NCI-H446 (cell line): ENCODE data around the gene KCNH5.
"Not testable (repeated sequence)": the region's sequence is repeated elsewhere in the genome, so short reads cannot be mapped to it uniquely, and the experiment has no call there.

ENCODE experiments used
- DNase-seq, 2 experiments: peaks; one replicate each; lab custom pipeline; 2025; lab: John Stamatoyannopoulos, UW

Gene KCNH5

DNA sequence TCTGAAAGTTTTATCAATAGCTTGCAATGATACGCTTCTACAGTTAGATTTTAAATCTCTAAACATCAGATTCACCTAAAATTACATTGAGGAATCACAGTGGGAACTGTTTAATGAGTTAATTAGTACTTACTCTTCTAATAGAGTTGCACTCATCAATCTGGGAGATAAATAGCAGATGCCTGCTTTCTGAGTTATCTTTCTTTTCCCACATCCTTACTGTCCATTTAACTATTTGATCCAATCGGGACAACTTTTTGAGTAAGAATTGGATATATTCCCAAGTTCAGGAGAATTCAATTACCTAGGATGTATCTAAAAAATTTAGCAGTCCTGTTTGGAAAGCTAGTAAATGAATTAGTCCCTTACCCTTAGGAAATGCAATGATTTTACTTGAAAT lies 162.3 kb downstream of the KCNH5 start:
- DNase-seq: no peak

DNA sequence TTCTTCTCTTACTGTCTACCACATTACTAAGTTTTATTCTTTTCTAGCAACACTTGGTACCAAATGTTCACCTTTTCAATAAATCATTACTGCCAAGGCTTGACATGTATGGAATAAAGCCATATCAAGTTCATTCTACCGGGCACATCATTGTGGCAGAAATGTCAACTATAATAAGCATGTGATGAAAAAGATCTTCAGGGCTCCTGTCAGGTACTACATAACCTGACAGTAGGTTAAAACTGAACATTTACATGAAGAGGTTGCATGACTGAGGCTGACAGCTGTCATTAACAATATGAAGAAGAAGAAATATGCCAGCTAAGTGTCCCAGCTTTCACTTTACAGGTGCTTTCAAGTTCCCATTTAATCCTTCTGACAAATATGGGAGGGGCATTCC lies 178.9 kb downstream of the KCNH5 start:
- DNase-seq: no peak

DNA sequence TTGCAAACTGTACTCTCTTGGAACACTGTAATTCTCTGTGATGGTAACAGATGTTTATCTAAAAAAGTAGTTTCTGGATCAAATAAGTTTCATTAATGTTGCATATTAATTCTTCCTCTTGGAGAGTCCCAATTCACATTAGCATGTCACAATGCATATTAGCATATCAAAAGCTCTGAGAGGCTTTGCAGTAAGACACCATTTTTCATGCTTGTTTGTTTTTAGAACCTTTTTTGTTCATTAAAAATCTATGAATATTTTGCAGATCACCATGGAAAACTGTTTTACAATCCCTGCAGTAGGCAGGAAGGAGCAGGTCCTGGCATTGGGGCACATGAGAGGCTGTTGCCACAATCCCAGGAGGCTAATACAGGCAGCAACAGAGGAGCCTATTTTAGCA lies 180.7 kb downstream of the KCNH5 start:
- DNase-seq: no peak

GRCh38 chr14:62858011-62858410 lies 187.2 kb downstream of the KCNH5 start:
- DNase-seq: not testable (repeated sequence)

DNA sequence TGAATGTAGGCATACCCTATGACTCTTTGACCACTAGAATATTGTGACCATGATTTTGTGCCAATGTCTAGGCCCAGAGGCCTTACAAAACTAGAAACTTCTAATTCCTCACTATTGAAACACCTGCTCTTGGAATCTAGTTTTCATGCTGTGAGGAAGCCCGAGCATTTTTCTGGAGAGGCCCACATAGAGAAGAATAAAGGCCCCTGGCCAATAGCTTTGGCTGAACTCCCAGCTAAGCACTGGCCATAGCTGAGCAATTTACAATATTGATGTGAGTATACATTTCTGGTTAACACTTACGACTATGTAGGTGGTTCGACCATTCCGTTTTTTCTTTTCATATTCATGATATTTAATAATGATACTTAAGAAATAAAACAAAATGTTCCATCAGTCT lies 190.3 kb downstream of the KCNH5 start:
- no peak for DNase-seq

- DNase-seq: no peak
These were observed 198.1 kb downstream of the KCNH5 start for GRCh38 chr14:62847168-62847567.

- DNase-seq: no peak
These were observed 200.7 kb downstream of the KCNH5 start for GRCh38 chr14:62844546-62844945.

DNA sequence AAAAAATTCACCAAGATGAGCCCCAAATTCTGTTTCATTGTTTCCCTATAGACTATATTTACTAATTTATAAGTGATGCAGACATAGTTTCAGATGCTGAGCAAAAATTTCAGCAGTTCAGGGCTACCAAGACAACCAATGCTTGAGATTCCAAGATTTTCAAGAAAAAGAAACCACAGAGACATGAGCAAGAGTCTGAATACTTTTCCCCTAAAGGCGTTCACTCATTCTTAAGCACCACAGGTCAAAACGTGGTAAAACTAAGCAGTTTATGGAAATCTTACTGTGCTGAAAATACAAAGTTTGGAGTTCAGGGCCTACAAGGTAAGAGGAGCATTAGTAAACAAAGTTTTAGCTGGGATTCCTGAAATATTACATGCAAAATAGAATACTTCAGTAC lies 221.2 kb downstream of the KCNH5 start:
- no peak for DNase-seq

DNA sequence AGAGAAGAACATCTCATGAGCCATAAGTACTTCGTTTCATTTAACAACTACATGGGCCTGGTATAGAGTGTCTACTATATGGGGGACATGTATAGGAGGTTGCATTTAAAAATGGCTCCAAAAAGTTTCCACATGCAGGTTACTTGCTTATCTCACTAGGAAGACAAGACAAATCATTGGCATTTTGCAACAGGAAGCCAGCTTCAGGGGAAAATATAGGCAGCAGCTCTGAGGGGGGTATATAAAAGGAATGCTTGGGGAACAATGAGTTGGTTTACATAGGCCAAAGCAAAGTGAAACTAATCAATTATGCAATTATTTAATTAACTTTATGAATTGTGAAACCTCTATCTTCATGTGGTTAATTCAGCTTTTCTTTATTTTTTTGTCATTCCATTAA lies 225.3 kb downstream of the KCNH5 start:
- no peak for DNase-seq

- no peak for DNase-seq
These were observed 237.6 kb downstream of the KCNH5 start for GRCh38 chr14:62807636-62808035.

GRCh38 chr14:62800577-62800976 lies 244.7 kb downstream of the KCNH5 start:
- DNase-seq: no peak

DNA sequence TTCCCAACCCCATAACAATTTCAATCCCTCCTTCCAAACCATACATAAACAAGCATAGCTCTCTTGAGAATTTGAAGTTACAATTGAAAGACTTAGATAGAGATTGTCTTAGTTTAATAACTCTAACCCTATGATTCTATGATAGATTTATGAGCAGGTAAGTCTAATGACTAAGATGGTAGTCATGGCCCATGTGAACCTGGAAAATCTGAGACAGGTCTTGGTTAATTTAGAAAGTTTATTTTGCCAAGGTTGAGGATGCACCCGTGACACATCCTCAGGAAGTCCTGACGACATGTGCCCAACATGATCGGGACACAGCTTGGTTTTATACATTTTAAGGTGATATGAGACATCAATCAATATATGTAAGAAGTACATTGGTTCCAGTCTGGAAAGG lies 248.8 kb downstream of the KCNH5 start:
- no peak for DNase-seq

DNA sequence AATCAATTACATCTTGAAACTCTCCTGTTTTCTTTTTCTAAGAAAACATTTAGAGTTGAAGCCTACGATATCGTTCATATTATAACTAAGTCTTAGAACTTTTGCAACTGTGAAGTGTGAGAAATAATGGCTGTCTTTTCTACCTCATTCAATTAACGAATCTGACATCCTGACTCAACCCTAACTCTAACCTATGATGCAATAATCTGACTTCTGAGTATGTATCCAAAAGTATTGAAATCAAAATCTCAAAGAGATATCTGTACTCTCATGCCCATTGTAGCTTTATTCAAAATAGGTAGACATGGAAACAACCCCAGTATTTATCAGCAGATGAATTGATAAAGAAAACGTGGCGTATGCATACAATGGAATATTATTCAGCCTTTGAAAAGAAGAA lies 252.7 kb downstream of the KCNH5 start:
- DNase-seq: no peak

- not testable (repeated sequence) for DNase-seq
These were observed 263.9 kb downstream of the KCNH5 start for GRCh38 chr14:62781328-62781727.

DNA sequence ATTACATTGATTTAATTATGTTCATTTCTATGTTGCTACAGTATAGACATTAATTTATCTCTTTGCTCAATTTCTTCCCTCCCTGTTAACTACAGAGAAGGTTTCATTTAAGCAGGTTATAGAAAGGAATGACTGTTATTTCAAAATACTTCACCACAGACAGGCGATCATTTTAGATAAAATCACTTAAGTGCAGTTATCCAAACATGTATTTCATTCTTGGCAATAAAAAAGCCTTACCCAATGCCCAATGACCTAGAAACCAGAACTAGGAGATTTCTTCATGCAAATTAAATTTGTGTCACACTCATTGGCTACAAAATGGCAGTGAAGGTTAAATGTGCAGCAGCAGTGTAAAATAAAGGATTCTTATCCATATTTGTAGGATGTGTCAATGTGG lies 266.4 kb downstream of the KCNH5 start:
- no peak for DNase-seq

GRCh38 chr14:62778310-62778709 lies 266.9 kb downstream of the KCNH5 start:
- DNase-seq: no peak

DNA sequence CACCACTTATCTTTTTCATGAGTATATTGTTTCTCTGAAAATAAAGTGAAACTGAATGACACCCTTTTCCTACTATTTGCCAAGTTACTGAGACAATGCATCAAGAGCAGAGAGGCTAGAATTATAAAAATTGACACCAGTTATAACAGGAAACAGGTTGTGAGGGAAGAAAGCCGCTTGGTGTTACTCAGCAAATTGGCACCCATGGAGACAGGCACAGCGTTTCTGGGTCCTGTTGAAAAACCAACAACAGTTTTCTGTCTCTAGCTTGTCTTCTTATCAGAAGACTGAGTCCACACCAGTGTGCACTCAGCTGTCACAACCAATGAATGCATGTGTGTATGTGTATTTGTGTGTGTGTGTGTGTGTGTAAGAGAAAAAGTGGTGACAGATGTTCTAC lies 267.7 kb downstream of the KCNH5 start:
- DNase-seq: no peak

DNA sequence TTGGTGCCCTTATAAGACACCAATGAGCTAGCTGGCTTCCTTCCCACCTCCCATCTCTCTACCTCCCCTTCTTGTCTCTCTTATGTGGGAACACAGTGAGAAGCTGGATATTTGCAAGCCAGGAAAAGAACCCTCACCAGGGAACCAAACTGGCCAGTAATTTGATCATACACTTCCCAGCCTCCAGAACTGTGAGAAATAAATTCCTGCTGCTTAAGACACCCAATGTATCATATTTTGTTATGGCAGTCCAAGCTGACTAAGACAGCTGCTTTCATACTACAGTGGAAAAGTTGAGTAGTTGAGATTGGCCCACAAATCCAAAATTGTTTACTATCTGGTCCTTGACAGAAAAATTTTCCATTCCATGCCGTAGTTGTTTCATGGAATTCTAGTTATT lies 269.0 kb downstream of the KCNH5 start:
- DNase-seq: no peak

- no peak for DNase-seq
These were observed 276.5 kb downstream of the KCNH5 start for GRCh38 chr14:62768753-62769152.

DNA sequence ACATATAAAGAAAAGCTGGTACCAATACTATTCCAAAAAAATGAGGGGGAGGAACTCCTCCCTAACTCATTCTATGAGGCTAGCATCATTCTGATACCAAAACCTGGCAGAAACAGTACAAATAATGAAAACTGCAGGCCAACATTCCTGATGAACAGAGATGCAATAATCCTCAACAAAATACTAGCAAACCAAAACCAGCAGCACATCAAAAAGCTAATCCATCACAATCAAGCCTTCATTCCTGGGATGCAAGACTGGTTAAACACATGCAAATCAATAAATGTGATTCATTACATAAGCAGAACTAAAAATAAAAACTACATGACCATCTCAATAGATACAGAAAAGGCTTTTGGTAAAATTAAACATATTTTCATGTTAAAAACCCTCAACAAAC lies 281.3 kb downstream of the KCNH5 start:
- DNase-seq: no peak

DNA sequence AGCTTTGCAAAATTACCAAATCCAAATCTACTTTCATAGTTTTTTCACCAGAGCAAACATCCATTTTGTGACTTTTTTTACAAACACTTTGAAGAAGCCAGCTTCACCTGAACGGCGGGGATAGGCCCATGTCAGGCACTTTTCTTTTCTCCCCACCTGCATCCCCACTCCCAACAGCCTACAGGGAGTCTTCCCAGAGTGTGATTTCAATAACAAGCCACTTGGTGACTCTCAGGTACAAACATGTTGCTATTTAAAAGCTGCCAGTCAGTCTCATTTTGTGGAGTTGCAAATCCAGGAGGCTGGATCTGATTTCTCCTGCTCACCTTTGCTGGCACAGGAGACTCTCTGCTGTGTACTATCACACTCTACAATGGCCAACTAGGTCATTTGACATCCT lies 285.5 kb downstream of the KCNH5 start:
- DNase-seq: no peak

GRCh38 chr14:62746881-62747280 lies 298.4 kb downstream of the KCNH5 start:
- not testable (repeated sequence) for DNase-seq

DNA sequence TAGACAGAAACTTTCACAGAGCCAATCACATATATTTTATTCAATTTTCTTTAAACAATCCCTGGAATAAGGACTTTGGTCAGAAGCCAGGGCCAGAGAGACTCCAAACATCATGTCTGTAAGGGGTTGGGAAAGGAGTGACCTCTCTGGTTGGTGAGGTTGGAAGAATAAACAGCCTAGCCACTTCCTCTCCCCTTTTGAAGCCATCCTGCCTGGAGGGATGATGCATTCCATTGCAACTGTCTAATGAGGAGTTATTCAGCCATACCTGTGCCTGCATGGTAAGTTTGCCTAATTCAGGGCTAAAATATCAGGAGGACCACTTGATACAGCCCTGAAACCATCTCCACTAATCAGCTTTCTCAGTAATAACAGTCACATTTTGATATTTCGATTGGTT lies 299.8 kb downstream of the KCNH5 start:
- DNase-seq: no peak

DNA sequence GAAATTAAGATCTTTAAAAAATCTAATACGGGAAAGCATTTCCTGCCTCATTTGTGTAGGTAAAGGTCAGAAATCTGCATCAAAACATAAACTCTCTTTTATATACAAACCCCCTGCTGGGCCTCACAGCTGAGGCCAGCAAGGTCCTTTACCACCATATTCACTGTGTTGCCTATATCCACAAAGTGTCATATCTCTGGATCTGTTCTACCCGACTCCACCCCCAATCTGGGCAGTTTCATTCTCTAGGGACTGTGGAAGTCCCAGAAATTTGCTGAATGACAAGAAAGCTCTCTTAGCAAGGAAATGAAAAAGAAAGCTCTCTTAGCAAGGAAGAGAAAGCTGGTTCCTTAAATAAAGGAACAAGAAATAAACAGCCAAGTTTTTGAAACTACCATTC lies 301.7 kb downstream of the KCNH5 start:
- DNase-seq: no peak

- DNase-seq: no peak
These were observed 302.1 kb downstream of the KCNH5 start for GRCh38 chr14:62743118-62743517.
